Adrenal gland (tissue), 12 donors: ENCODE measurements around the gene SPDYE2. TPM values are rescaled to one million over a fixed set of nuclear protein-coding genes. Genes with fewer than 3 reads are reported as not detected.
"Not testable (repeated sequence)": the region's sequence is repeated elsewhere in the genome, so short reads cannot be mapped to it uniquely, and the experiment has no call there.

Source experiments
- DNase-seq, 7 donors: peaks; one replicate each; pipeline ENCODE4 v3.0.0-alpha.2; 2019 to 2020
- H3K27ac ChIP-seq, 5 donors: fragments of 200-600 bp; sonication (generic) in 4 of 5; 1 replicate in 3 of 5; 2 replicates in 2 of 5; pipeline versions ENCODE4 v1.5.1 to v1.8.0; 2016 to 2020; ENCODE audit warnings: mild to moderate bottlenecking in 1 of 5
- H3K27me3 ChIP-seq: fragments of 200-600 bp; 2 replicates; pipeline ENCODE4 v1.8.0; 2021
- H3K36me3 ChIP-seq, 2 donors: fragments of 200-600 bp; replicated peaks in 1 of 2; 1 replicate in 1 of 2; 2 replicates in 1 of 2; pipeline versions ENCODE4 v1.5.1 to v1.8.0; 2018 to 2022
- H3K4me1 ChIP-seq, 2 donors: fragments of 200-600 bp; replicated peaks in 1 of 2; 1 replicate in 1 of 2; 2 replicates in 1 of 2; pipeline versions ENCODE4 v1.5.1 to v1.8.0; 2018 to 2021
- H3K4me3 ChIP-seq, 4 donors: fragments of 200-600 bp; sonication (generic) in 3 of 4; one replicate each; pipeline ENCODE4 v1.5.1; 2016 to 2018
- H3K9me3 ChIP-seq, 3 donors: fragments of 200-600 bp; sonication (generic) in 1 of 3; replicated peaks in 1 of 3; 1 replicate in 2 of 3; 2 replicates in 1 of 3; pipeline versions ENCODE4 v1.5.1 to v1.8.0; 2016 to 2021
- WGBS, 4 donors: extraction: QIAGEN DNeasy Blood & Tissue Kit in 2 of 4; methylation state at CpG; one replicate each; pipeline versions ENCODE4 v1.1.5 to v1.1.7; 2013 to 2017; 5-methylcytosine and 5-hydroxymethylcytosine counted together
- intact Hi-C, 2 donors: fragments of 100-400 bp; cut with DNase I; formaldehyde crosslinking; loops; one replicate each; pipeline versions ENCODE4 v1.14.1 to v1.15.0; 2022 to 2023
- polyA plus RNA-seq, 3 donors: library from polyadenylated mRNA; stranded (reverse); fragments of 200-250 nt in 2 of 3; fragments of 350-450 nt in 1 of 3; fragmentation: Illumina TruSeq in 1 of 3; extraction: RNeasy Lipid Tissue Mini Kit (QIAGEN cat#74804) in 1 of 3; gene quantifications; one replicate each; pipeline ENCODE4 v1.2.3, GENCODE V29; 2013 to 2014
- total RNA-seq, 9 donors: library from RNA; depleted of rRNA in 4 of 9; stranded (reverse); fragments of >200 nt in 4 of 9; fragments of 120-200 nt in 1 of 9; fragmentation: NEBNext Ultra II Directional in 1 of 9; extraction: Animal tissue kit (Norgen Biotek cat#: 25700) in 1 of 9; gene quantifications; one replicate each; pipeline versions ENCODE4 v1.1.0 to v1.2.4, GENCODE V29; 2013 to 2023
- donor health status: healthy with polysubstance abuse.
- donor health status: Bipolar disorder and iron deficiency.
- donor health status: DM: yes; HTN: yes; CAD: no.
- donor health status: DM: no; HTN: no; CAD: no.
- donor health status: DM: no; HTN: no; CAD: no.
- donor health status: DM: yes; HTN: yes; CAD: no.

Gene SPDYE2
- total and polyA plus RNA-seq, 12 donors: 0.15 to 0.29 (median 0.17) TPM; not detected in 9

- H3K27me3 ChIP-seq, H3K9me3 ChIP-seq, intact Hi-C loops, H3K4me3 ChIP-seq, H3K27ac ChIP-seq, H3K4me1 ChIP-seq, H3K36me3 ChIP-seq: not testable (repeated sequence)
- 93 to 100% (median 94%) methylated on average over 1 to 5 of the region's 6 CpGs for WGBS, 4 donors
- DNase-seq: peak in 1 of 7 donors; percentile 1
Observed at GRCh38 chr7:102540604-102541003, 10.4 kb upstream of the SPDYE2 start.

DNA sequence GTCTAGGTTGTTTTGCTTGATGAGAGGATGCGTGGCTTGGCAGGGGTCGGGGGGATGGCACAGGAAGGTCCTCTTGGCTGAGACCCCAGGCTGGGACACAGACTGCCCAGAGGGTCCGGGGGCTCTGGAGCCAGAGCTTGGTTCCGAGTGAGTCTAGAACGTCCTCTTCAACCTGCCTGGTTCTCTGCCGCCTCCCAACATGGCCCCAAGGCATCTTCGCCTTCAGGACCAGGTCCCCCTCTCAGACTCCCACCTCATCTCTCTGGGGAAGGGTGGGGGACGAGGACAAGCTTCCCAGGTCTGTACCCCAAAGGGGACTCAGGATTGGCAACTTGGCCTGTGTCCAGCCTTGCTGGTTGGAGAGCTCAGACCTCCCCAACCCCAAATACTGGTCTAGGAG is 8.9 kb upstream of the SPDYE2 start:
- H3K4me3 ChIP-seq, H3K4me1 ChIP-seq, H3K27me3 ChIP-seq, H3K9me3 ChIP-seq, H3K36me3 ChIP-seq, H3K27ac ChIP-seq, intact Hi-C loops, DNase-seq: not testable (repeated sequence)
- WGBS, 4 donors: 88 to 100% methylated on average over 3 to 4 of the region's 8 CpGs; no CpG with 5 or more reads in 2 of the 4 donors

- H3K36me3 ChIP-seq, H3K27ac ChIP-seq, intact Hi-C loops, H3K27me3 ChIP-seq, H3K9me3 ChIP-seq, H3K4me3 ChIP-seq, H3K4me1 ChIP-seq: not testable (repeated sequence)
- WGBS, 4 donors: 83 to 99% (median 96%) methylated on average over 5 to 7 of the region's 11 CpGs
- DNase-seq: peak in 1 of 7 donors; percentile 1
Observed at GRCh38 chr7:102542771-102543170, 8.3 kb upstream of the SPDYE2 start.

GRCh38 chr7:102543596-102543995 is 7.4 kb upstream of the SPDYE2 start, which contains the start of gene UPK3BL2:
TSS of gene UPK3BL2 (minus strand) at chr7:102543696. CDS start at chr7:102543636, 60 bp downstream.
- intact Hi-C loops, H3K4me3 ChIP-seq, H3K36me3 ChIP-seq, DNase-seq, H3K27me3 ChIP-seq, H3K4me1 ChIP-seq, H3K27ac ChIP-seq, H3K9me3 ChIP-seq: not testable (repeated sequence)
- WGBS, 4 donors: no CpG with 5 or more reads among the region's 8 CpGs

- intact Hi-C loops, H3K4me3 ChIP-seq, H3K36me3 ChIP-seq, DNase-seq, H3K9me3 ChIP-seq, H3K27ac ChIP-seq, H3K27me3 ChIP-seq, H3K4me1 ChIP-seq: not testable (repeated sequence)
- no CpG with 5 or more reads among the region's 1 CpG for WGBS, 4 donors
Observed at GRCh38 chr7:102544372-102544771, 6.7 kb upstream of the SPDYE2 start.

DNA sequence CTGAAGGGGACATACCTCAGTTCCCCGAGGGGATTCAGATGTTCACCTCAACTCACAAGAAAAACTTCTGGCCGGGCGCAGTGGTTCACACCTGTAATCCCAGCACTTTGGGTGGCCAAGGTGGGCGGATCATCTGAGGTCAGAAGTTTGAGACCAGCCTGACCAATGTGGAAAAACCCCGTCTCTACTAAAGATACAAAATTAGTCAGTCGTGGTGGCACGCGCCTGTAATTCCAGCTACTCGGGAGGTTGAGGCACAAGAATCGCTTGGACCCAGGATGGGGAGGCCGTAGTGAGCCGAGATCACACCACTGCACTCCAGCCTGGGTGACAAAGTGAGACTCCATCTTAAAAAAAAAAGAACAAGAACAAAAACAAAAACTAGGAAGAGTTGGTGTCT is 5.7 kb upstream of the SPDYE2 start:
- WGBS, 4 donors: 94 to 97% methylated on average over 7 of the region's 12 CpGs; no CpG with 5 or more reads in 2 of the 4 donors
- intact Hi-C loops, H3K9me3 ChIP-seq: not testable (repeated sequence)

GRCh38 chr7:102546353-102546752 is 4.7 kb upstream of the SPDYE2 start:
- H3K4me3 ChIP-seq, H3K27ac ChIP-seq, H3K4me1 ChIP-seq, DNase-seq, H3K9me3 ChIP-seq, intact Hi-C loops, H3K27me3 ChIP-seq, H3K36me3 ChIP-seq: not testable (repeated sequence)
- 50 to 100% (median 100%) methylated on average over 1 of the region's 6 CpGs; no CpG with 5 or more reads in 1 of the 4 donors for WGBS, 4 donors

More for the DNA sequence above, 5.7 kb upstream of the SPDYE2 start:
- not testable (repeated sequence) for H3K27me3 ChIP-seq, H3K27ac ChIP-seq, H3K36me3 ChIP-seq, H3K4me1 ChIP-seq, H3K4me3 ChIP-seq
- DNase-seq: peak in 1 of 7 donors; percentile 2

- DNase-seq, H3K36me3 ChIP-seq, H3K4me3 ChIP-seq, H3K27ac ChIP-seq, H3K4me1 ChIP-seq, H3K27me3 ChIP-seq, intact Hi-C loops, H3K9me3 ChIP-seq: not testable (repeated sequence)
- 96 to 97% methylated on average over 3 of the region's 11 CpGs; no CpG with 5 or more reads in 2 of the 4 donors for WGBS, 4 donors
Observed at GRCh38 chr7:102568620-102569019, 17.6 kb downstream of the SPDYE2 start.
